Fibroblast of skin of right biceps (primary cell): Measurements from ENCODE around the gene NOS1AP.
A peak's percentile ranks its signal among the peaks of the same experiment; 100 is the strongest.
"Not testable (repeated sequence)": the region's sequence is repeated elsewhere in the genome, so short reads cannot be mapped to it uniquely, and the experiment has no call there.

Experiments used
- DNase-seq: peaks from one replicate; pipeline ENCODE4 v3.0.0-alpha.2; 2013

NOS1AP gene

DNA sequence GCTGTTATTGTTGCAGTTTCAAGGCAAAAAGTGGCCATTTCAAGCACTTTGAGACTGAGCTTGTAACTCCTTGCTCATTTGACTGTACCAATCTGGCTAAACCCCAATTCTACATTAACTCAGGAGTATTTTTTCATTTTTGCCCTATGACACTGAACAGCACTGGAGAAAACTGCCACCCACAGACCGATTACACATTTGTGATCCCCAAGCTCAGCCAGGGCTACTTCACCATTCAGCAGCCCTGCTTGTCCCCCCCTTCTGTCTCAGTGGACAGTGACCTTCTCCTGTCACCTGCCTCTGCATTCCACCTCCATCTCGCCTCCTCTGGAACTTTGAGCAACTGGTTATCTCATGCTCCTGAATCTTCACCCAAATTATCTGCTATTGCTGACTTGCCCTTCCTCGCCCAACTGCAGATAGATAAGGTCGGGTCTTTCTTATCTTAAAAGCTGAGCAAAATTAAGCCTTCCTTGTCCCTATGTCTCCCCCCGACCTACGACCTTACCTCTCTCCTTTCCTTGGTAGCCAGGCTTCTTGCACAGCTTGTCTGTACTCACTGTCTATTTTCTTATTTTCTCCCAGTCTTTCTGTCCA lies 281.9 kb downstream of the NOS1AP start:
- DNase-seq, result no peak

DNA sequence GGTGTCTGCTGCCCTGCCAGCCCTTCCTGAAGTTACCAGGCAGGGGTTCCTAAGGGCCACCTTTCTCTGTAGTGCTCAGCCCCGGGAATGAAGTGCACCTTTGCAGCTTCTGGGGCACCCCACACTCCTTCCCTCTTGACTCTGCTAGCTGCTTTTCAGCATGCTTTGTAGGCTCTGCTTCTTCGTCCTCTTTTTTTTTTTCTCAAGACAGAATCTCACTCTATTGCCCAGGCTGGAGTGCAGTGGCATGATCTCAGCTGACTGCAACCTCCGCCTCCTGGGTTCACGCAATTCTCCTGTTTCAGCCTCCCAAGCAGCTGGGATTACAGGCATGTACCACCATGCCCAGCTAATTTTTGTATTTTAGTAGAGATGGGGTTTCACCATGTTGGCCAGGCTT lies 282.4 kb downstream of the NOS1AP start:
- DNase-seq, result not testable (repeated sequence)

DNA sequence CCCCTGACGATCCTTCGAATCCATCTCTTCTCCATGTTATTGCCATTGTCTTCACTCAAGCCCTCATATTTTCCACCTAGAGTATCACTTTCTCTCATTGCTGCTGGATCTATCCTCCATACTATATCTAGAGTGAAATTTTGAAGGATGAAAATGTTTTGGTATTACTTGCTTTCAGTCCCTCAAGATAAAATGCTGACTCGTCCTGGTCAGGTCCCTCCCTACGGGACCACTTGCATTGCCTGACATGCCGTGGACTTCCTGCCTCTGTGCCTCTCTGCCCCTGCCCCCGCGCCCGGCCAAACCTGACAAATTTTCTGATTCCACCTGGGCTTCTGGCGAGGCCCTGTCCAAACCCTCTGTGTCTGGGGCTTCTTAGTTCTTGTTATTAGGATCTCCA lies 283.6 kb downstream of the NOS1AP start:
- DNase-seq, result no peak

DNA sequence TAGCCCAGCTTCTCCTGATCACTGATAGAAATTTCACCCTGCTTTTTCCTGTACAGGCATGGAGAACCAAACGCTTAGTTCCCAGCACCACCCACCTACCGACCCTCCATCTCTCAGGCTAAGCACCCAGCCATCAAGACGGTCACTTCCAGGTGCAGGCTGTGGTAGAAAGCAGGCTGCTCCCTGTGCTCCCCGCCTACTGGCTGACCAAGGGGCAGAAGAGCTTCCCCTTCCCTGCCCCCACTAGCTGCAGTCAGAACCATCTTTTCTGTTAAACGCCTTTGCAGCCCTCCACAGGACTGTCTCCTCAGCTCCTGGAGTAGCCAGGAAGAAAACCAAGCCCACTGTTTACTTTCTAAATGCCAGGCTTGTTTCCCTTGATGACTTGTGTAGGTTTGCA lies 284.2 kb downstream of the NOS1AP start:
- no peak for DNase-seq

DNA sequence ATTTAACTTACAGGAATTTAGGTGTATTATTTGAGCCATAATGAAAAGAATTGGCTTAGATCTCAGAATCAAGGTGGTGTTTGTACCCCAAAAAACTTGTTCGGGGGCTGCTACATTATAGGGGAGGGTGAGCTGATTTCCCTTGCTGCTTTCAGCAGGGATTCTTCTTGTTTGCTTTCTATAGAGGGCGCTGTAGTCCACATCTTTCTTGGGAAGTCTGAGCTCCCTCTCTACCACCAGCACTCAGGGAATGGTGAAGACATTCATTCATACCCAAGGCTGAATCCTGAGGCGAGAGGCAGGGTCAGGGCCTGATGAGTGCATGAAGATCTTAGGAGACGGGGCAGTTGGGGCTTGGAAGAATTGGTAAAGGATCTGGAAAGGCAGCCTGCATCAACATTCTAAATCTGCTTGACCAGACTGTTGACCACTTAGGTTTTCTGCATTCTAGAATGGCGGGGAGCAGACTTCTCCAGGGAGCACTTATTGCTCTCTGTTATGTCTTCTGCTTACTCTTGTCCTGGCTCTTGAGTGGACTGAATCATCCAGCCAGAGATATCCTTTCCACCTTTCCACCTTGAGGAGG lies 288.3 kb downstream of the NOS1AP start:
- peak; percentile 27 for DNase-seq

DNA sequence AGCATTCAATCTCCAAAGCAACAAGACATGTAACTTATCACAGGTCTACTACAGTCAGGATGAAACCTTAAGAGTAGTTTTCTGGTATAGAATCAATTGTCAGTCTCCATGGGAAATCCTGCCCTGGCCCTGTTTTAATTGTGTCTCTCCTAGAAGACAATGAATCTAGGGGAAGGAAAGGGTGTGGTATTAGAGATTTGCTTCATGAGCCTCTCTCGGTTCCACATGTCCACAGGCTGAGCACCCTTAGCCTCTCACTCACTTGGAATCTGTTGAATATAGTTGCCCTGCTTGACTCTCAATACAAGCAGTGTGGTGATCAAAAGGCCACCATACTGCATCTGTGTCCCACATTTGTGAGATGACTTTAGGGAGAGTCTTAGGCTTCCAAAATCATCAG lies 289.4 kb downstream of the NOS1AP start:
- DNase-seq, result no peak

DNA sequence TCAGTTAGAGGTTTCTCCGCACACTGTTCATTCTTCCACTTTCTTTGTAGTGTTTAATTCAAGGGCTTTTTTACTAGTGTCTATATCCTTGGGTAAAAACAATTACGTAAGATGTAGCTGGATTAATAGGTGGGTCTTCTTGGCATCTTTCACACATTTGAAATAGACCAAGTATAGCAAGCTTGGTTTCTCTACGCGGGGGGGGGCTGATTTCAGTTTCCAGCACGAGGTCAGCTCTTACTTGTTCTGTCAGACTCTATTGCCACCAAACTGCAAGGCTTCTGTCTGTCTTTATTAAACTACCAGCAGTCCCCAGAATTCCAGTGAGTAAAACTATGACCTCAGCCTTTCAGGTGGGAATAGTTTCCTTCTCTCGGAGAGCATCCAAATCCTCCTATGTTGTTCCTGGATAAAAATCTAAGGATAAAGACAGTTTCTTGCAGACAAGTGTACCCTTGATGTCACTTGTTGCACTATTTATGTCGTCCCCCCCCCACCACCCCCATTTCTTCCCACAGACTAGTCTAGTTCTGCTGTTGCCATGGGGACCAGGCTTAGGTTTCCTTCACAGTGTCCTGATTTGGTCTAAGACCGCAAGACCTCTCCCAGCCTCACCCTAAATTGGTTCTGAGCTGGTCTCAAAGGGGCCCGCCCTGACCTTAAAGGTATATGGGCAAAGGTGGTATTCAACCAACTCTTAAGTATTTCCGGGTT lies 290.2 kb downstream of the NOS1AP start:
- no peak for DNase-seq

DNA sequence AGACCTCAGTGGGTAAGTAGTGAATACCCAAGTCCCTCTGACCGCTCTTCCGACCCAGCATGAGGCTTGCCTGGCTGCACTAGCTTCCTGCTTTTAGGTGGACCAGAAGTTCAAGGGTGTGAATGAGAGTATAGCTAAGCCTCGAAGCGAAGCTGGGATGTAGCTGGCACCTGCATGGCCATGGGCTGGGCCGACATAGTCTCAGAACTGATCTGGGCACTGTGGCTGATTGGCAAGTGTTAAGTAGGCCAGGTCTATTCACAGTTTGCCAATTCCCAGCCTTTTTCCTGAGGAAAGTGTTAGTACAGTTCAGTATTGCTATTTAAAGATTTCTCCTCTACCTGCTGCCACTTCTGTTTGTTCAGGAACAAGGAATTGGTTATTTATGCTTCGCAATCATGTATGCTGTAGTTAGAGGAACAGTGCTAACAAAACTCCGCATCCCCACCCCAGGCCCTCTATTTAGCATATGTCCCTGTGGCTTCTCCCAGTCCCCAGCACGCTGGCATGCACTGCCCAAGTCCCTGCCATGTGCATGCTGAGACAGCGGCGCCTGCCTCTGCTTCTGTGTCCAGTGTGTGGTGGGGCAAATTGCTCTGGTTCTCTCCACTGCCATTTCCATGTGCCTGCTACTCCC lies 290.9 kb downstream of the NOS1AP start:
- DNase-seq, result no peak

DNA sequence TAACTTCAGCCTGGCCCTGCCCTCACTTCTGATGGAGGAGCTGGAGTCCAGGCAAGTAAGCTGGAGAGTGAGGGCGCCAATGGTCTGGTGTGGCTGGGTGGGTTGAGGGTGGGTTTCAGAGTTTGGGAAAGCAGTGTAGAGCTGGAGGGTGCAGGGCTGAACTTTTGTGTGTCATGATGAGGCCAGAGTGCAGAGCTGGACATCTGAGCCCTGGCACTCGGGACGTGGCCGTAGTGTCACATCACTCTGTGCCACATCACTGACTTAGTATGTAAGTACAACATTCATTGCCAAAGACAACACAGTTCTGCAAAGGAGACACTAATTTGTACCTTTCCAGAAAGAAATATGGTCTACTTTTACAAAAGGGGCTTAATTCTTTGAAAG lies 291.4 kb downstream of the NOS1AP start:
- no peak for DNase-seq

DNA sequence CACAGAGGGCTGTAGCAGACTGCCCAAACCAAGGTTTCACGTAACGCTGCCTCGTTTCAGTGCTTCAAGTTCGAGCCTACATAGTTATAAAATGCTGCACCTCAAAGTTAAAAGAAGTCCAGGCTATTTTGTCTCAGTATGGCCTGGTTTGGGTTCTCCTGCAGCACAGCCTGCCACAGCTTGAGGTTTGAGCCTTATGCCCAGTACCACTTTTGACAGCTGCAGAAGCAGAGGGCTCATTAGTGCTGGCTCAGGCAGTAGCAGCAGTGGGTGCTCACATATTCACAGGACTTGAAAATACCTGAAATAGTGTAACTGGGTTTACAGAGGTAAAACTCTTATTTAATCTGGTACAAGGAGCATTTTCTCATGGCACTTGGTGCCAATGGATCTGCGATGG lies 291.9 kb downstream of the NOS1AP start:
- DNase-seq, result no peak

DNA sequence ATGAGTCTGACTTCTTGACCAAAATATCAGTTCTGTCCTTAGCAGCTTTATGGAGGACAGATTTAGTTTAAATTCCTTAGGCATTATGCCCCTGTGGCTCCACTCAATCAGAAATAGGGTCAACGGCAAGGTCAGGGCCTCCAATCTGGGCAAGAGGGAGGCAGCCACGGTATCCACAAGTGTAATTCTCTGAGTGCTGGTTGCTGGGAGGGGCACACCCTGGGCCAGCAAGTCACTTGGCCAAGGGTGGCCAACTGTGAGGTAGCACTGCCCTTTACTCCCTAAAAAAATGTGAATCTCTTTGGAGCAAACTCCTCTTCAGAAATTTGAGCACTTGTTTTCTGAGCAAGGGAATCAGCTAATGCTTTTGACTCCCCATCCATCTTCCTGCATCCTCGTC lies 294.3 kb downstream of the NOS1AP start:
- DNase-seq, result no peak

DNA sequence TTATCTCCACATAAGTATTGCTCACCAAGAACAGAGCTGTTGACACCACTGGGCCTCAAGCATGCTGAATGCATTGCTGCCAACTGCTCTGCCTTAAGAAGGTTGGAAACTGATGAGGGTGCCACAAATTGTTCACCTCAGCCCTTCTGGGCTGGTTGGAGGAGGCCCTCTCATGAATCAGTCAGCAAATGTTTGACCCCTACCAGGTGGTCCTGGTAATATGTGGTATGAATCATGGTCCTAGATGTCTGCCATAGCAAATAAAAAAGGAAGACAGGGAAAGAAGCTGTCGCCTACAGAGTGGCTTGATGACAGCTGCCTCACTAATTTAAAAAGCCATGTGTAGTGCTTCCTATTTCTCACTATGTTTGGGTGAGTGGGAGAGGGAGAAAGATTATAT lies 295.0 kb downstream of the NOS1AP start:
- DNase-seq, result peak; percentile 9

DNA sequence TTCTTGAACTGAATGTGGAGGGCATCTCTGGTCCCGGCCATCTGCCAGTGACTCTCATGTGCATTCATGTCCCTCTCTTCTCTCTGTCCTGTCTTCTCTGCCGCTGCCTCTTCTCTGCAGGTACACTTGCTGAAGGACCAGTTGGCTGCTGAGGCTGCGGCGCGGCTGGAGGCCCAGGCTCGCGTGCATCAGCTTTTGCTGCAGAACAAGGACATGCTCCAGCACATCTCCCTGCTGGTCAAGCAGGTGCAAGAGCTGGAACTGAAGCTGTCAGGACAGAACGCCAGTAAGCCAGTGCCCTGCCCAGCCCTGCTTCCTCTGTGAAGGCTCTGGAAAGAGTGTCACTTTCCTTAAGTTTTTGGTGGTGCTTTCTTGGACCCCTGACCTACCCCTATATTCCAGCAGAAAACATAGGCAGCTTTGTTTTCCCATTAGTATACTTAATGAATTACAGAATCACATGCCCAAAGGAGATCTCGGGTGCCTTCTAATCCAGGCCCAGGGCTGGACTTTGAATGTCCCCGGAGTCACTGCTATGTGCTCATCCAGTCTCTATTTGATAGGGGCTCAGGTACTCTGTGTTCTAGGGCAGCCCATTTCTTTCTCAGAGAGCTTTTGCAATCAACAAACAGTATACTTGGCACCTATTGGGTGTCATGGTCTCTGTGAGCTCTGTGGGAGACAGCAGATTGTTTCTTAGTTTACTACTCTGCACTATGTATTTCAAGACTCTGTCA lies 296.0 kb downstream of the NOS1AP start:
- no peak for DNase-seq

DNA sequence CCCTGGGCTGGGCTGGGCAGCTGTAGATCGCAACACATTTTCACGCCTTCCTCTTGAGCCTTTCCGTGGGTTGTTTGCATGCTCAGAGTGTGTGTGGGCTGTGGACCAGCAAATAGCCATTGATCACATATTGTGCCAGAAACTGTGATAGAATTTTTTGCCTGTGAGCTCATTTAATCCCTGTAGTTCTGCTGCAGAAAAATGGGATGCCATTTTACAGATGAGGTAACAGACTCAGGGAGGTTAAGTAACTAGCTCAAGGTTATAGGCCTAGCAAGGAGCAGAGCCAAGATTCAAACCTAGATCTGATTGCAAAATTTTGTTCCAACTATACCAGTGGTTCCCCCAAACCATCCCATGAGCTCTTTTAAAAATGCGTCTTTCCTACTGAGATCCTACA lies 296.7 kb downstream of the NOS1AP start:
- DNase-seq, result no peak

DNA sequence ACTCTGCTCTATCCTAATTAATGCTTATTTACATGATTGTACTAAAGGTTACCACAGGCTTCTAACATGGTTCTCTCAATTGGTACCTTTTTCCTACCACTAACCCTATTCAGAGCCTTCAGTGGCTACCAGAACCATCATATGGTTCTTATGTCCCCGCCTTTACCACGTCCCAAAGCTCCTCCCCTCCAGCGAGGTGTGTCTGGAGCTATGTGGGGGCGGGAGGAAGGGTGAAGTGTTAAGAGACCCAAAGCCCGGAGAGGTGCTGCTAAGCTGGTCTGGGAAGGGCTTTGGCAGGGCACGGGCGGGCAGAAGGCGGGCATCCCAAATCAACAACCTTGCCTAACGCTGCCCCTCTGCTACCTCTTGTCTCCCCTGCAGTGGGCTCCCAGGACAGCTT lies 297.2 kb downstream of the NOS1AP start:
- no peak for DNase-seq

DNA sequence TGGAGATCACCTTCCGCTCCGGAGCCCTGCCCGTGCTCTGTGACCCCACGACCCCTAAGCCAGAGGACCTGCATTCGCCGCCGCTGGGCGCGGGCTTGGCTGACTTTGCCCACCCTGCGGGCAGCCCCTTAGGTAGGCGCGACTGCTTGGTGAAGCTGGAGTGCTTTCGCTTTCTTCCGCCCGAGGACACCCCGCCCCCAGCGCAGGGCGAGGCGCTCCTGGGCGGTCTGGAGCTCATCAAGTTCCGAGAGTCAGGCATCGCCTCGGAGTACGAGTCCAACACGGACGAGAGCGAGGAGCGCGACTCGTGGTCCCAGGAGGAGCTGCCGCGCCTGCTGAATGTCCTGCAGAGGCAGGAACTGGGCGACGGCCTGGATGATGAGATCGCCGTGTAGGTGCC lies 297.6 kb downstream of the NOS1AP start:
- DNase-seq, result peak; percentile 8

DNA sequence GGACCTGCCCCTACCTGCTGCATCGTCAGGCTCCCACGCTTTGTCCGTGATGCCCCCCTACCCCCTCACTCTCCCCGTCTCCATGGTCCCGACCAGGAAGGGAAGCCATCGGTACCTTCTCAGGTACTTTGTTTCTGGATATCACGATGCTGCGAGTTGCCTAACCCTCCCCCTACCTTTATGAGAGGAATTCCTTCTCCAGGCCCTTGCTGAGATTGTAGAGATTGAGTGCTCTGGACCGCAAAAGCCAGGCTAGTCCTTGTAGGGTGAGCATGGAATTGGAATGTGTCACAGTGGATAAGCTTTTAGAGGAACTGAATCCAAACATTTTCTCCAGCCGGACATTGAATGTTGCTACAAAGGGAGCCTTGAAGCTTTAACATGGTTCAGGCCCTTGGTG lies 298.3 kb downstream of the NOS1AP start:
- DNase-seq, result no peak

DNA sequence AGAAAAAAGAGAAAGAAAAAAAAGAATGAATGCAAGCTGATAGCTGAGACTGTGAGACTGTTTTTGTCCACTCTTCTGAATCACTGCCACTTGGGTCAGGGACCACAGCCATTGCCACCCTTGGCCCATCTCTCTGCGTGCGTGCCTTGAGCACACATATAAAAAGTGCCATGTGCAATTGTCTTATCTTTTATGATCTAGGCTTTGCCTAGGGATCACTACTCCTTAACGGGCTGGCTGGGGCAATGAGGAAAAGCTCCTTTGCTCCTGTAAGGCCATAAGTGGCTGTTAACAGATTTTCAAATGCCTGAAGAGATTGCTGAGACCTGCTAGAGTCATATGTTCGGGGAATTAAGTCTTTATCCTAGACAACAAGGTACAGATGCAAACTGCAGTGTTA lies 299.0 kb downstream of the NOS1AP start:
- DNase-seq, result no peak

DNA sequence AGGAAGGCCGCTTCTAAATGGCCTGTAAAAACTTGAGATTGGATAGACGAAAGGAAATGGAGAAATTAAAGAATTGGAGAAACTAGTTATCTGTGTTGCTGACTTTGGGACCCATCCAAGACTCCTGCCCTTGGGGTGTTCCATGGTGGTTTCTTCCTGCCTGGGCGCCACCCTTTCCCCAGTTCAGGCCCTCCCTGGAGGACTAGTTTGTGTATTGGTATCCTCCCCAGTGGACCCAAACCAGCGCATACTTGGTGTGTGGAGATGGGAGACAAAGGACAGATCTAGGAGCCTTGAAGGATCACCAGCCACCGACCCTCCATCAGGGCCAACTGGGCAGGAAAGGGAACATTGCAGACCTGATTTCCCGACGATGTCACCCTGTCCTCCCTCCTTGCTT lies 300.1 kb downstream of the NOS1AP start:
- no peak for DNase-seq

DNA sequence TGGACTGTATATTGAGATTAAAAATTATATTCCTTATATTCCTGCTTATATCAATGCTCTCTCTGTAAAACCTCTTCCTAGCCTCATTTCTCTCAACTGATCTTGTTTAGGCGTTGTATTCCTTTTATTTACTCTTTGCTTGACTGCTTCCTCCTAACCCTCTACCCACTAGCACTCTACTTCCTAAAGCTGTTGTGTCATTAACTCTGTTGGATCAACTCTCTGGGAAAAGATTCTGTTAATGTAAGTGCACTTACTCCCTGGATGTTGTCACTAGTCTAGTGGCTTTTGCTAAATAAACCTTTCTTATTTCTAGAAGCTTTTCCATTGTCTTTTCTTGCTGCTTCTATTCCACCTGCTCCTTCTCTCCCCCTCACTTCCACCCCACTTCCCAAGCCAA lies 300.7 kb downstream of the NOS1AP start:
- no peak for DNase-seq

DNA sequence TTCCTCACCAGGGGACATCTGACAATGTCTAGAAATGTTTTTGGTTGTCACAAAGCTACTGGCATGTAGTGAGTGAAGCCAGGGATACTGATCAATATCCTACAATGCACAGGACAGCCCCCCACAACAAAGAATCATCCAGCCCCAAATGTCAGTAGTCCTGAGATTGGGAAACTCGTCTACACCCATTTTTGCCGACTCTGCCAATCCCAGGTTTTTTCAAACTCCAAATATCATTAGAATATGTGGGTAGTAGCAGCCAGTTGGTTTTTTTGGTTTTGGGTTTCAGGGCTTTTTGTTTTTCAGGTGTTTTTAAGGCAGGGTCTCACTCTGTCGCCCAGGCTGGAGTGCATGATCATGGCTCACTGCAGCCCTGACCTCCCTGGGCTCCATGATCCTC lies 301.2 kb downstream of the NOS1AP start:
- no peak for DNase-seq

DNA sequence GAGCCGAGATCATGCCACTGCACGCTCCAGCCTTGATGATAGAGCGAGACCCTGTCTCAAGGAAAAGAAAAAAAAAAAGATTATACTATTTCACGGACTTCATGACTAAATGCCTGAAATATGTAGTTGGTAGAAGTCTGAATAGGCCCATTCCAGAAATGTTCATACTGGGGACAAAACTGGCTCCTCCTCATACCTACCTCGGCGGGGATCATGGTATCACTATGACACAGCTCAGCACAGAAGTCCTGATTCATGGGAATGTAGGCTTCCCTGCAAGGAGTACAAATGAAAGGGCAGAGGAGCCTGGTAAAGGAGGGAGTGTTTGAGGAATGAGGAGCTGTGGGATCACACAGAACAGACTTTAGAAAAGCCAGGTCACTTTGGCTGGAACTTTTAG lies 302.1 kb downstream of the NOS1AP start:
- peak; percentile 22 for DNase-seq
